Iris pigment epithelial cell (primary cell): ENCODE results near the gene ARSI.

Experiments
- DNase-seq: peaks from one replicate; pipeline ENCODE4 v3.0.0-alpha.2; 2011; ENCODE audit warnings: low read depth

Gene ARSI

DNA sequence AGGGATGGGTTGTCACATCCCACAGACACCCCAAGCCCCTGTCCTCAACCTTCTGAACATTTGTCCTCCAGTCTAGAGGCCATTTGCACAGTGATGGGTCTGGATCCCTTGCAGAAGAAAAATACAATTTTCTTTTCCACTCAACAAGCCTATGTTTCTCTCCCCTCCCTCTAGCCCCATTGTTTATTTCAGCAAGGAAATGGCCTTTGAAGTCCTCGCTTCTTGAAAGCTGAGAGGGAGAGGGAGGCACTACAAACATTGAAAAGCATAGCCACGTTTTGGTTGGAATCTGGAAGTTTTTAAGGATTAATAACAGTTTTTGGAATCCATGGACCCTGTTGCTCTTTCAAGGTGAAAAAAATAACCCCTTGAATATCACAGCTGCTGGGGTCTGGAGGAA, 24.0 kb upstream of the ARSI start:
- DNase-seq: no peak

DNA sequence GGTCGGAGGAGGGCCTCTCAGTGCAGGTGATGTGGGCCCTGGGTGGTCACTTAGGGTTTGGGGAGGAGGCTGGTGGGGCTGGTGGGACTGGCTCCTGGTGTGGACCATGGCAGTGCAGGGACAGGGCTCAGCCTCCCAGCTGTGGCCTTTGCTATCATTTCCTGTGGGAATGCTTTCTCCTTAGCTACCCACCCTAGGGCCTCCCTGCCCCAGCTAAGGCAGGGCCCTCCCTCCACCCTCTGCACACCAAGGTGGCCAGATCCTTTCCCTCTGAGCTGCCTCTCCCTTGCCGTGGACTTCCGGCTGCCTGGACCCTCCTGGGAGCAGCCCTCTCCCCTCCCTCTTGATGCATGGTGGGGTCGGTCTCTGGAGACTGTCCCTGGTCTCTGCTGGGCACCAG, 22.7 kb upstream of the ARSI start:
- no peak for DNase-seq

DNA sequence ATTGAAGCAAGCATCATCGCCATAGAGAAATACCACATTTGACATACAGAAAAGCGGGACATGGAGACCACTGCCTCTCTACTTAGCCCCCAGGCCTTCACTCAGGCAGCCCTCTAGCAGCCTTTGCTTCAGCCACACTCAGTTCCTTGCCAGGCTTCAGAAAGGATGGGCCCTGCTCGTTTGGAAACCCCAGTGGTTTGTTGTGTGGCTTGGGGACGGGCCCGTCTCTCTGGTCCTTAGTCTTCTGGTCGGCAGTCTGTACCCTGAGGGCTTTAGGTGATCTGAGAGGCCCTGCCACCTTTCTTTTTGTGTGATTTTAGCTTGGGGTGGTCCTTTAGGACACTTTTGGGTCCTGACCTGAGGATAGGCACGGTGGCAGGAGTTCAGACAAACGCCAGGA, 21.1 kb upstream of the ARSI start:
- DNase-seq: no peak

DNA sequence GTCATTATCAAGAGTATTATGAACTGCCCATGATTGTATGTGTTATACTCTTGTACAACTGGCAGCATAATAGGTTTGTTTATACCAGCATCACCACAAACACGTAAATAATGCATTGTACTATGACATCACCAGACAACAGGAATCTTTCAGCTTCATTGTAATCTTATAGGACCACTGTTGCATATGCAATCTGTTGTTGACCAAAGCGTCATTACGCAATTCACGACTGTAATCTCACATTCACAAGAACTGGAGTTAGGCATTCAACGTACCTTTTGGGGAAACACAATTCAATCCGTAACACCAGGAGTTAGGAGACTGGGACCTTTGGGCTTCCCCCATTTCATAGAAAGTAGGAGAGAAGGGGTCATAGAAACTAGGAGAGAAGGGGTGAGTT, 20.4 kb upstream of the ARSI start:
- DNase-seq: peak; percentile 77

DNA sequence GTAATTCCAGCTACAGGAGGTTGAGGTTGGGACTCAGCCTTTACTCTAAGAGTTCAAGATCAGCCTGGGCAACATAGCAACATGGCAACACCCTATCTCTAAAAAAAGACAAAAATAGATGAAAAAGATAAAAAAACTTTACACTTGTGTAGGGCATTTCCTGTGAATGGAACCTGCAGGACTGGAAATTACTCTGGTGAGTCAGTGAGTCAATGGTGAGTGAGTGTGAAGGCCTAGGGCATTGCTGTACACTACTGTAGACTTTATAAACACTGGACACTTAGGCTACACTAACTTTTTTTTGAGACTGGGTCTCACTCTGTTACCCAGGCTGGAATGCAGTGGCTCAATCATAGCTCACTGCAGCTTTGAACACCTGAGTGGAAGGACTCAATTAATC, 19.5 kb upstream of the ARSI start:
- DNase-seq: peak; percentile 85

DNA sequence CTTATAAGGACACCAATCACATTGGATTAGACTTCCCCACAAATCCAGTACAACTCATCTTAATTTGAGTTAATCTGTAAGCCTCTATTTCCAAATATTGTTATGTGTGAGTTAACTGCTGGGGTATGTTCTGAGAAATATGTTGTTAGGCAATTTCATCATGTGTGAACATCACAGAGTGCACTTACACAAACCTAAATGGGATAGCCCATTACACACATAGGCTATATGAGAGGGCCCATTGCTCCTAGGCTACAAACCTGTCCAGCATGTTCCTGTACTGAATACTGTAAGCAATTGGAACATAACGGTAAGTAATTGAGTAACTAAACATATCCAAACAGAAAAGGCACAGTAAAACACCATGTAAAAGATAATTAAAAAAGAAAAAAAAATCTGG, 19.1 kb upstream of the ARSI start:
- DNase-seq: peak; percentile 41

DNA sequence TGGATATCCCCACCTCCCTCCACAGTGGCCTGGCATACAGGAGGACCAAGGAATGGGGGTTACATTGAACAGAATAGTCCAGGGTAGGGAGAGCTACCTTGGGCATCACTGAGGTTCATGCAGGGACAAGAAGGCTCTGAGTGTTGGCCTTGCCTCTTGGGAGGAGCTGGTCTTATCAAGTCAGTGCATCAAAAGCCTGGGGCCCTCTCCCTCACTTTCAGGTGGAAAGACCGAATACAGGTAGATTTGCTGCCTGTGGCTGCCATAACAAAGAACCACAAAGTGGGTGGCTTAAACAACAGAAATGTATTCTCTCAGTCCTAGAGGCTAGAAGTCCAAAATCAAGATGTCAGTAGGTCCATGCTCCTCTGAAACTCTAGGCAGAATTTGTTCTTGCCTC, 18.5 kb upstream of the ARSI start:
- no peak for DNase-seq

DNA sequence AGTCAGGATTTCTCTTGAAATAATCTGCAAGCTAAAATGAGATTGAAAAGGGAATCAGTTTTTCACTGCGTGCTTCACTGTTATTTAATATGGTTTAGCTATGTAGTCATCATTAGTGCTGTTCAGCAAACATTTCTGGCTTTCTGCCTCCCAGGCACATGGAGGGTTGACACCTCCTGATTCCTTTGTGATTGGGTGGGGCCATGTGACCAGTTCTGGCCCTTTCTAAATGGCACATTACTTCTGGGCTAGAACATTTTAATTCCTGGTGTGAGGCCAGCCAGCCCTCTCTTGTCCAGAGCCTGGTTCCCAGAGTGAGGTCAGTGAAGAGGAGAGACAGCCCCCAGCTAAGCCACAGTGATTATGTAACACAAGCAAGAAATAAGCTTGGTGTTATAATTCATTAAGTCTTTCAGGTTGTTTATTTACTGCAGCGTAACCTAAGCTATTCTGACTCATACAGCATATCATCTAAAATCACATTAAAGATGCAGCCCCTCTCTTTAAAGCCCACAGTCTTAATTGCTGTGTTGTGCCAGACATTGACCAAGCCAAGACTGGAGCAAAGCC, 17.4 kb upstream of the ARSI start:
- peak; percentile 95 for DNase-seq

DNA sequence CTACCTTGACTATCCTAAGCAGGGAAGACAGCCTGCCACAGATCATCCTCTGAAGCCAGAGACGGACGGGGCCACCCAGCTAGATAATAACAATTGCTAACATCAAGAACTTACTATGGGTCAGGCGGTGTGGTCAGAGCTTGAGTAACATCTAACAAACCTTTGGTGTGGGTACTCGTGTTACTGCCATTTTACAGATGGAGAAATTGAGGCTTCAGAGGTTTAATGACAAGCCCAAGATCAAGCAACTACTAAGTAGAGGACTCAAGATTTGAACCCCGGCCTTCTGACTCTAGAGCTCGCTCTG, 16.7 kb upstream of the ARSI start:
- peak; percentile 38 for DNase-seq

DNA sequence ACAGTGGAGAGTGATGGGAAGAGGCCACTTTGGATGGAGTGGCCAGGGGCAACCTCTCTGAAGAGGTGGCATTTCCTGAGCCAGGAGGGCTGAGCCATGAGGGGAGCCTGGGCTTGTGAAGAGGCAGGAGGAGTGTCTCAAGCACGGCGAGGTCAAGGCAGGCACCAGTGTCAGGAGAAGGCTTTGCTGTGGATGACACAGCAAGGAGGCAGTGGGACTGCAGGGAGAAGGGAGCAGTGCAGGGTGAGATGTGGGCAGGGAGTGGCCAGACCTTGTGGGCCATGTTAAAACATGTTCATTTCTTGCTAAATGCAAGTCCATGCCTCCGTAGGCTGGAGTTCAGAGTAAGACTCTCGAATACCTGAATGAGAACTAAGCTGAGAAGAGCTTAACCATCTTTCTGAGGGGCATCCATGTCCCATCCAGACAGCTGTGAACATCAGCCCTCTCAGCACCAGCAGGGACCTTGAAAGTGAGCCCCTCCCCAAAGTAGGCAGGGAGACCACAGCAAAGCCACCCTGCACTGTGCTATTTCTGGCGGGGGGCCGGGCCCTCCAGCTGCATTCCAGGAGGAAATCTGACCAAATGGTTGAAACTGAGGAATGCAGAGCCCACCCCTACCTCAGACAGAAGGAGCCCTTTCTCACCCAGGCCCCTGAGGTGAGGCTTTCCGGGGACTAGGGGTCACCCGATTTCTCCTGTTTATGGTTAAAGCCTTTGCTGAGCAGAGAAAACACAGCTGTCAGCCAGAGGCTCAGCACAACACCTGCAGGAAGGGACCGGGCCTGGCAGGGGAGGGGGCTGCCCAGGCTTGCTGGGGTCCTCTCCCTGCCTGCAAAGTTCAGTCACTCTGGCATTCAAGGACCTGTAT, 16.1 kb upstream of the ARSI start:
- DNase-seq: no peak

DNA sequence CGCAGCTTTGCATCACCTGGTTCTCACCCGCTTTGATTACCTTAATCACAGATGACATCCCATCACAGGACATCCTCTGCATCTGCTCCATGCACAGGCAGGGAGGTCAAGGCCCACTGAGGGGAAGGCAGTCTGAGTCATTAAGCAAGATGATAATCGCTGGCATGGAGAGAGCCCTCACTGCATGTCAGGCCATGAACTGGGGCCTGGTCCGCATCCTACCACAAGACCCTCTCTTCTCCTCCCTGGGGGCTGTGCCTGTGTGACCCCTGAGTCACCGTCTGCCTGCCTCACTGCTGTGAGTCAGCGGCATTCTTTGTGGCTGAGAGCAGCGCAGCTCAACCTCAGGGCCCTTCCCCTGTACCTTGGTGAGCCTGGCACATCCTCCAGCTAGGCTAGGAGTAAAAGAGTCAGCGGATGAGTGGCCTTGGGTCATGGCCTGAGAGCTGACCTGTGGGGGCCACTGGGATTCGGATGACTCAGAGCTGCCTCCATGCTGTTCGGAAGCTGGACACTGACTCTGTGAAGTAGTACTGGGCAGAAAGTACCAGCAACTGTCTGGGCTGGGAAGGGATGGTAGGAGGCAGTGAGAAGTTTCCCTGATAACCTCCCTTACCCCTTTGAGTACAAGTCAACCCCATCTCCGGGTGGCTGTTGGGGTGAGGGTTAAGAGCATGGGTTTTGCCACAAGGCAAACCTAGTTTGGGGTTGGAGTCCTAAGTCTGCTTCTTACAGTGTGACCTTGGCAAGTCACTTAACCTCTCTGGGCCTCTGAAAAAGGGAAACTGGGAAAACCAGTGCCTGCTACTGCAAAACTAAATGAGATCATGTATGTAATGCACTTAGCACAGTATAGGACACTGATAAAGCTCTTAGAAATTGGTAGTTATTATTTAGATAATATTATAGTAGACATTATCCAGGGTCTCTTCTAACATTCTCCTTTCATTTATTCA, 14.6 kb upstream of the ARSI start:
- DNase-seq: peak; percentile 97

DNA sequence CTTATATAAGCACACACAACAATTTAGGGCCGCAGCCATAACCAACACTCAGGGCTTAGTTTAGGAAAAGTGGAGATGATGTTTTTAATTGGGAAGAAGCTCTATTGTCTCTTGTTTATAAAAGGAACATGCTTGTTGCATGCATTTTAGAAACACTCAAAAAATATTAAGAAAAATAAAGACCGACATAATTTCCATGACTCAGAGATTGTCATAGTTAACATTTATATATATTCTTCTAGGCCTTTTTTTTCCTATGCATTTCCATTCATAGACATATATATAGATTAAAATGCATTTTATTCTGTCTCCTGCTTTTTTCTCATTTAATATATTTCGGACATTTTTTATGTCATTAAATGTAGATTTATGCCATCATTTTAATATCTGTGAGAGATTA, 13.6 kb upstream of the ARSI start:
- DNase-seq: no peak

DNA sequence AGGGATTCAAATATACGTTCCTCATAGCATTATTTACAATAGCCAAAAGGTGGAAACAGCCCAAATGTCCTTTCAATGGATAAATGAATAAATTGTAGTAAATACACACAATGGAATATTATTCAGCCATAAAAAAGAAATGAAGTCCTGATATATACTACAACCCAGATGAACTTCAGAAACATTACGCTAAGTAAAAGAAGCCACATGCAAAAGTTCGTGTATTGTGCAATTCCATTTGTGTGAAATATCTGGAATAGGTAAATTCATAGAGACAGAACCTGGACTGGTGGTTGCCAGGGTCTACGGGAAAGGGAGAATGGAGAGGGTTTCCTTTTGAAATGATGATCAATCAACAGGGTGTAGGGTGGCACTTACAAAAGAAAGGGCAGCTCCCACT, 12.5 kb upstream of the ARSI start:
- DNase-seq: no peak

DNA sequence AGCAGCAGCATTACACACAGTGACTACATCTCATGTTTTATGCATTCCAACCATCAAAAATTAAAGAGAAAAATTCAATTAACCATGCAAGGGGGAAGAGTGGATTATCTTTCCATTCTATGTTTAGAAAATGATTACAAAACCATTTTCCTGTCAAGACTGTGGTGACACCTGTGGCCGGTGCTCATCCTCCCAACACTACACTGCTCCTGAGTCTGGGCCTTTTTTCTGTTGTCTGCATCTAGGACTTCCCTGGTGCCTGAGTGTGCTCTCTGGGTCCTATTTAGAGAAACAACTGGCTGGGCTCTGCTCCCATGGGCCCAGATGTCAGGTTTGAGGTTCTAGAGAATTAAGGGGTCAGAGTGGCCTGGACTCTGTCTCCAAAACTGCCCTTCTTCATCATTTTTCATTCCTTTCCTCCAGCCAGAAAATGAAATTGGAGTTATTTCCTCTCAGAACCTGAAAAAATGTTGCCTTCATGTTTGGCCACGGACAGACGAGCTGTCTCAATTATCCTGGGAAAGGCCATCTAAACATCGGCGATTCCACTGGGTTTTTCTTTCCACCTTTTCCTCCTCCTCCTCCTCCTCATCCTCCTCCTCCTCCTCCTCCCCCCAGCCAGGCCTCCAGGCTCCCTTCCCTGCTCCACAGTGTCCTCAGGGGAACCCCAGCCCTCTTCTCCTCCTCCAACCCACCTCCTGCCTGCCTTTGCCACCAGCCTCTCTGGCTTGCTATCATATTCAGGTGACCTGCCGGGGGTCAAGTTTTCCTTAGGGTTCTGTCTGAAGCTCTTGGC, 11.4 kb upstream of the ARSI start:
- DNase-seq: no peak

DNA sequence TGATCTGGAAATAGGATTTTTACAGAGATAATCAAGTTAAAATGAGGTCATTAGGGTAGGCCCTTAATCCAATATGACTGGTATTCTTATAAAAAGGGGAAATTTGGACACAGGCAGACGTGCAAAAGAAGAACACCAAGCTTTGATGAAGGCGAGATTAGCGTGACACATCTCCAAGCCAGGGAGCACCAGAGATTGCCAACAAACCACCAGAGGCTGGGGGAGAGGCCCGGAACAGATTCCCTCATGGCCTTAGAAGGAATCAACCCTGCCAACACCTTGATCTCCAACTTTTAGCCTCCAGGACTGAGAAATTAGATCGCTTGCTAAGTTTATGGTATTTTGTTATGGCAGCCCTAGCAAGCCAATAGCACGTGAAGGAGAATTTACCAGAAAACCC, 10.8 kb upstream of the ARSI start:
- DNase-seq: no peak

DNA sequence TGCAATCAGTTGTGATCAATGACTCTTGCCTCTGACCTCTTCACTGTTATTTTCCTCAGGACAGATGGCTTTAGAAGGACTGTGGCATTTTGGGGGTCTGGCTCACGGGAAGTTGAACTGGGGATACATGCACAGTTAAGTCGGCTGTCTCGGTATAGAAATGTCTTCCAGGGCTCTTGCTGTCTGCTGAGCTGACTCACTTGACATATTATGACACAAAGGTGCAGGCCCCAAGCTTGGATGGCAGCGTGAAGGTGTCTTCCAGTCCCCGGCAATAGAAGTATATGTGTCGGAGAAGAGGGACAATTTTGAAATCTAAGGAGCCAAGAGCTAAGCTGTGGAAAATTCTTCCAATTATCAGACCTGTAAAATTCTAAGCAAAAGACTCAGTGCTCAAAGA, 9.8 kb upstream of the ARSI start:
- no peak for DNase-seq

DNA sequence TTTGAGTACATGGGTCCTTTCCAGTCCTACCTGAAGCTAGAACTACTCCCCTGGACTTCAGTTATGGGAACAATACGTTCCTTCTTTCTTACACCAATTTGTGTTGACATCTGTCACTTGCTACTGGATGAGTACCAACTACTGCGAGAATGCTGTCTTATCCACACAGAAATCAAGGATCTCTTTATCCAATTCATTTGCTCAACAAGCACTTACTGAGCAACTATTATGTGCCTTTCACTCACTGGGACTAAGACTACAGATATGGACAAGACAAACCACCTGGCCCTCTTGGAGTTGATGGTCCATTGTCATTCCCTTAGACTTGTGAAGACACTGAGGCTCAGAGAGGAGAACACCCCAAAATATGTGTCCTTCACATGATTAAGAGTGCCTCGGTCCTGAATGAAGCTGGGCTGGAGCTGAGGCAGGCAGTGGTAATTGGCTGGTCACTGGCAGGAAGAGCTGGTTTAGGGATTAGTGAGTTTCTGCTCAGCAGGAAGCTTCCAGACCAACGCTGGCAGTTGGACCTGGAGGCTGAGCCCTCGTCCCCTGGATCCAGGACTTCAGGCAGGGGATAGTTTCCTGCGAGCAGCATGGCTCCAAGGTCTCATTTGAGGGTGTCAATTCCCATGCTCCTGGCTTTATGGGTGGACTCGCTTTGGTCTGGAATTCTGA, 8.4 kb upstream of the ARSI start:
- DNase-seq: no peak

DNA sequence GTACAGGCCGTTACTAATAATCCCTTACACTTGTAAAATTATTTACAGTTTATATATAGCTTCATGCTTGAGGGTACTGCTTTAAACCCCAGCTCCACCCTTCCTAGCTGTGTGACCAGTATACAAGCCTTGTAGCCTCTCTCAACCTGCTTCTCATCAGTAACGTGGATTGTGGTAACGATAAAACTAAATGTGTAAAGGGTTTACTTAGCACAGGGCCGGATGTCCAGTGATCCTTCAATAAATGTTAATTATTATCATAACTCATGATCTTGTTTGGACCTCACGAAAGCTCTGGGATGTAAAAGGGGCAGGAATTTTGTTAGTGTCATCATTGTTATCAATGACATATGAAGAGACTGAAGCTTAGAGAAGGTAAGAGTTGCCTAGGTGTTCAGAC, 7.5 kb upstream of the ARSI start:
- DNase-seq: no peak

DNA sequence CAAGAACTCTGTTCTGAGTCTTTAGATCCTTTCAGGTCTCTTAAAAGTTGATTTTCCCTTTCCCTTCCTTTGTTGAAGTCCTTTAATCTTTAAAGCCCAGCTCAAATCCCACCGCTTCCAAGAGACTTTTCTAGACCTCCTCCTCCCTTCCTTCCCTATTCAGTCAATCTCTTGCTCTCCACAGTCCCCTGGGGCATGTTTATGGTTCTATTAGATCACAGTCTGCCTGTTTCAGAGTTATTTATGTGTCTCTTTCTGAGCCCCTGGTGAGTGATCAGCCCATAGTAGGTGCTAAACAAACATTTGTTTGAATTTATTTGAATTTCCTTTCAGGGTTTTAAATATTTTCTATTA, 7.2 kb upstream of the ARSI start:
- no peak for DNase-seq

DNA sequence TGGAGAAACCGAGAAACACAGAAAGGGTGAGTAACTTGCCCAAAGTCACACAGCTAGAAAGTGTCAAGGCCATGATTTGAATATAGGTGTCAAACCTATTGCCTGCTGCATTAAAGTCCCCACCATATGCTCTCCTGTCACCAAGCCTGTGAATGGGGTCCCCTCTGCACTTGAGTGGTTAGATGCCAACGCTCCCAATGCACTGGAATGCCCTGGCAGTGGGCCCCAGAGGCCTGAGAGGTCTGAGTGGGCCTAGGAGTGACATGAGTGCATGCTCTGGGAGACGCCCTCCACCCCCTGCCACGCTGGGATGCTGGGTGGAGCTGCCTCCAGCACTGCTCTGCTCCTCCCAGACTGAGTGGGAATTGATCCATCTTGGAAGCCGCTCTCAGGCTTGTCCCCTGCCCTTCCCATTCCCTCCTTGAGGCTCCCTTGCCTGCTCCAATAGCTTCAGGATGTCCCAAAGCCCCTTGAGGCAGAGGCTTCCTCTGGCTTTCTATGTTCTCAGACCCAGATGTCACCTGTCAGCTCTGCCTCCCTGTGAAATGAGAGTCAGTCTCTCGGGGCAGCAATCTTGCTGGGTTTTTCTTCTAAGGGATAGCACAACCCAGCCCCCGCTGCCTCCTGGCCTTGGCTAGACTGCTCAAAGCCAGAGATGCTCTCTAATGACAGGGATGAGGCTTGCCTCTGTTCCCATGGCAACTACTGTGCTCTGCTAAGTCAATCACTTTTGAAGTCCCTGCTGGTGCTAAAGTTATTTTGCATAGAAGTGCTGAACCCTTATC, 6.6 kb upstream of the ARSI start:
- DNase-seq: no peak
